ENCODE measurements around the gene ENTHD1.
"Not testable (repeated sequence)": the region's sequence is repeated elsewhere in the genome, so short reads cannot be mapped to it uniquely, and the experiment has no call there.

The ENTHD1 gene

GRCh38 chr22:39851606-39852315 lies 41.8 kb downstream of the ENTHD1 start:
- no peak for DNase-seq (ENCODE audit: low read depth in 1 of 2, low spot score in 1 of 2)

GRCh38 chr22:39847477-39847876 lies 46.1 kb downstream of the ENTHD1 start:
- DNase-seq (ENCODE audit: low read depth in 1 of 2, low spot score in 1 of 2) = no peak

- DNase-seq (ENCODE audit: low read depth in 1 of 2, low spot score in 1 of 2) = not testable (repeated sequence)
These were observed 47.0 kb downstream of the ENTHD1 start for GRCh38 chr22:39846539-39846938.

- no peak for DNase-seq (ENCODE audit: low read depth in 1 of 2, low spot score in 1 of 2)
These were observed 48.0 kb downstream of the ENTHD1 start for GRCh38 chr22:39845529-39845928.

GRCh38 chr22:39839917-39840510 lies 53.5 kb downstream of the ENTHD1 start:
- peak in 1 of 2 donors; percentile 43 for DNase-seq (ENCODE audit: low read depth in 1 of 2, low spot score in 1 of 2)

GRCh38 chr22:39839204-39839603 lies 54.4 kb downstream of the ENTHD1 start:
- no peak for DNase-seq (ENCODE audit: low read depth in 1 of 2, low spot score in 1 of 2)

GRCh38 chr22:39833610-39834009 lies 60.0 kb downstream of the ENTHD1 start:
- DNase-seq (ENCODE audit: low read depth in 1 of 2, low spot score in 1 of 2) = no peak

- DNase-seq (ENCODE audit: low read depth in 1 of 2, low spot score in 1 of 2) = no peak
These were observed 60.5 kb downstream of the ENTHD1 start for GRCh38 chr22:39833093-39833492.

GRCh38 chr22:39832627-39833074 lies 60.9 kb downstream of the ENTHD1 start:
- DNase-seq (ENCODE audit: low read depth in 1 of 2, low spot score in 1 of 2) = no peak

GRCh38 chr22:39825661-39826102 lies 67.9 kb downstream of the ENTHD1 start:
- no peak for DNase-seq (ENCODE audit: low read depth in 1 of 2, low spot score in 1 of 2)

GRCh38 chr22:39821008-39821407 lies 72.6 kb downstream of the ENTHD1 start:
- DNase-seq (ENCODE audit: low read depth in 1 of 2, low spot score in 1 of 2) = no peak

- no peak for DNase-seq (ENCODE audit: low read depth in 1 of 2, low spot score in 1 of 2)
These were observed 73.3 kb downstream of the ENTHD1 start for GRCh38 chr22:39820256-39820655.

GRCh38 chr22:39819429-39819828 lies 74.1 kb downstream of the ENTHD1 start:
- no peak for DNase-seq (ENCODE audit: low read depth in 1 of 2, low spot score in 1 of 2)

- DNase-seq (ENCODE audit: low read depth in 1 of 2, low spot score in 1 of 2) = no peak
These were observed 75.5 kb downstream of the ENTHD1 start for GRCh38 chr22:39818094-39818493.

- DNase-seq (ENCODE audit: low read depth in 1 of 2, low spot score in 1 of 2) = no peak
These were observed 77.6 kb downstream of the ENTHD1 start for GRCh38 chr22:39815932-39816331.

GRCh38 chr22:39814899-39815298 lies 78.7 kb downstream of the ENTHD1 start:
- DNase-seq (ENCODE audit: low read depth in 1 of 2, low spot score in 1 of 2) = no peak

- DNase-seq (ENCODE audit: low read depth in 1 of 2, low spot score in 1 of 2) = no peak
These were observed 83.6 kb downstream of the ENTHD1 start for GRCh38 chr22:39809772-39810557.

GRCh38 chr22:39808081-39808480 lies 85.5 kb downstream of the ENTHD1 start:
- DNase-seq (ENCODE audit: low read depth in 1 of 2, low spot score in 1 of 2) = no peak

- DNase-seq (ENCODE audit: low read depth in 1 of 2, low spot score in 1 of 2) = no peak
These were observed 87.5 kb downstream of the ENTHD1 start for GRCh38 chr22:39806109-39806508.

GRCh38 chr22:39805117-39805516 lies 88.4 kb downstream of the ENTHD1 start:
- DNase-seq (ENCODE audit: low read depth in 1 of 2, low spot score in 1 of 2) = no peak

- DNase-seq (ENCODE audit: low read depth in 1 of 2, low spot score in 1 of 2) = no peak
These were observed 90.9 kb downstream of the ENTHD1 start for GRCh38 chr22:39802682-39803081.

All from activated CD4-positive, alpha-beta T cell treated with anti-CD3 and anti-CD28 coated beads, Interleukin-2, amount 50 U/mL, for 24 hours (primary cell).